Activated CD8-positive, alpha-beta memory T cell treated with anti-CD3 and anti-CD28 coated beads, Interleukin-2, amount 50 U/mL, for 4 hours (primary cell): ENCODE results near the gene EIF2AK3.
"Not testable (repeated sequence)": the region's sequence is repeated elsewhere in the genome, so short reads cannot be mapped to it uniquely, and the experiment has no call there.

ENCODE experiments used
- DNase-seq: peaks from one replicate; pipeline ENCODE4 v3.0.0-alpha.2; 2020

The EIF2AK3 gene

GRCh38 chr2:88632569-88632968 lies 5.3 kb upstream of the EIF2AK3 start:
- DNase-seq, result no peak

GRCh38 chr2:88628571-88628939 lies 1.3 kb upstream of the EIF2AK3 start:
- DNase-seq, result no peak

- peak; percentile 67 for DNase-seq
Observed at GRCh38 chr2:88627856-88628570, 749 bp upstream of the EIF2AK3 start.

- peak; percentile 60 for DNase-seq
Observed at GRCh38 chr2:88626171-88627054, 851 bp downstream of the EIF2AK3 start.

GRCh38 chr2:88624477-88624876 lies 2.8 kb downstream of the EIF2AK3 start:
- DNase-seq, result no peak

- DNase-seq, result not testable (repeated sequence)
Observed at GRCh38 chr2:88623831-88624465, 3.3 kb downstream of the EIF2AK3 start.

GRCh38 chr2:88622307-88622706 lies 5.0 kb downstream of the EIF2AK3 start:
- no peak for DNase-seq

- DNase-seq, result no peak
Observed at GRCh38 chr2:88621432-88621831, 5.8 kb downstream of the EIF2AK3 start.

GRCh38 chr2:88620015-88620414 lies 7.2 kb downstream of the EIF2AK3 start:
- no peak for DNase-seq

GRCh38 chr2:88615822-88616221 lies 11.4 kb downstream of the EIF2AK3 start:
- DNase-seq, result no peak

- DNase-seq, result no peak
Observed at GRCh38 chr2:88614497-88615157, 12.6 kb downstream of the EIF2AK3 start.

GRCh38 chr2:88613921-88614320 lies 13.3 kb downstream of the EIF2AK3 start:
- DNase-seq, result no peak

- DNase-seq, result no peak
Observed at GRCh38 chr2:88608184-88608583, 19.1 kb downstream of the EIF2AK3 start.

- DNase-seq, result no peak
Observed at GRCh38 chr2:88607416-88607815, 19.8 kb downstream of the EIF2AK3 start.

- no peak for DNase-seq
Observed at GRCh38 chr2:88606371-88607030, 20.8 kb downstream of the EIF2AK3 start.

- no peak for DNase-seq
Observed at GRCh38 chr2:88603146-88603545, 24.1 kb downstream of the EIF2AK3 start.

GRCh38 chr2:88602022-88602421 lies 25.2 kb downstream of the EIF2AK3 start:
- no peak for DNase-seq

- DNase-seq, result no peak
Observed at GRCh38 chr2:88601286-88601685, 26.0 kb downstream of the EIF2AK3 start.

GRCh38 chr2:88600038-88600465 lies 27.2 kb downstream of the EIF2AK3 start:
- peak; percentile 24 for DNase-seq

- no peak for DNase-seq
Observed at GRCh38 chr2:88599527-88599926, 27.7 kb downstream of the EIF2AK3 start.

GRCh38 chr2:88597168-88597567 lies 30.1 kb downstream of the EIF2AK3 start:
- DNase-seq, result no peak

GRCh38 chr2:88596141-88596830 lies 31.0 kb downstream of the EIF2AK3 start:
- no peak for DNase-seq
